Omental fat pad (tissue), 4 donors: ENCODE measurements around the gene KSR1. TPM values are rescaled to one million over a fixed set of nuclear protein-coding genes. Genes with fewer than 3 reads are reported as not detected.
"Not testable (repeated sequence)": the region's sequence is repeated elsewhere in the genome, so short reads cannot be mapped to it uniquely, and the experiment has no call there.

Experiments used
- ATAC-seq: fragments of 150-250 bp; one replicate; pipeline ENCODE4 v1.9.1; 2016; ENCODE audit warnings: mild to moderate bottlenecking, moderate library complexity; ENCODE audit not compliant: low FRiP score
- DNase-seq: peaks from one replicate; pipeline ENCODE4 v3.0.0-alpha.2; 2019; ENCODE audit warnings: low spot score
- total RNA-seq, 4 donors: library from RNA; depleted of rRNA; stranded (reverse); fragments of >200 nt; gene quantifications; one replicate each; pipeline ENCODE4 v1.1.0, GENCODE V29; 2016
- TF ChIP-seq, protein P1 (sequence below), 3 donors: fragments of 450-650 bp; IDR thresholded peaks; one replicate each; pipeline ENCODE4 v1.5.1; 2016 to 2017; ENCODE audit warnings: antibody characterized with exemption in 3 of 3, mild to moderate bottlenecking in 3 of 3, moderate library complexity in 2 of 3

The KSR1 gene
- total RNA-seq, 4 donors from 2014 or later = 25.8 to 42.3 (median 33.9) TPM

DNA sequence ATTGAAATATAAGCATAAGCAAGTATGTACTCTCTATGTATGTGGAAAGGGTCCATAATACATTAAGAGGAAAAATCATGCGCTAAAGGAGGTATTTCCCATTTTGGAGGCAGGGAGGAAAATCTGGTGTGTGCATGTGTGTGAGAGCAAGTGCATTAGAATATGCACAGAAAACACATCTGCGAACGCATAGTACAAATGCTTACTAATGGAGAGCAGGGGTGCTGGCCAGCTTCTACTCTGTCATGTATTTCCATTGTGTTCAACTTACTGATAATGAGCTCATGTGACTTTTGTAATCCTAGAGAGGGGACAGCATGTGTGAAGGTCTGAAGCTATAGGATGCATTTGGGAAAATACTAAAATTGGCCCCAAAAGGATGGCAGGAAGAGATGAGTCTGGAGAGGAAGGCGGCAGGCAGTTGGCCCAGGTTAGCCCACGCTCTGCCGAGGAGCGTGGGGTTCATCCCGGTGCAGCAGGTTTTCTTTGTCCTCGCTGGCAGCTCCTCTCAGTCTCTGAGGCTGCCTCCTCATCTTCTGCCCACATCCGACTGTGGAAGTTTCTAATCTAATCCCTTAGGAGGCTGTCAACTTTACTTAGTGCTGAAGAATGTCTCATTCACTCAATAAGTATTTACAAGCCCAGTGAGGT lies 17.8 kb upstream of the KSR1 start:
- TF ChIP-seq, protein P1, sequence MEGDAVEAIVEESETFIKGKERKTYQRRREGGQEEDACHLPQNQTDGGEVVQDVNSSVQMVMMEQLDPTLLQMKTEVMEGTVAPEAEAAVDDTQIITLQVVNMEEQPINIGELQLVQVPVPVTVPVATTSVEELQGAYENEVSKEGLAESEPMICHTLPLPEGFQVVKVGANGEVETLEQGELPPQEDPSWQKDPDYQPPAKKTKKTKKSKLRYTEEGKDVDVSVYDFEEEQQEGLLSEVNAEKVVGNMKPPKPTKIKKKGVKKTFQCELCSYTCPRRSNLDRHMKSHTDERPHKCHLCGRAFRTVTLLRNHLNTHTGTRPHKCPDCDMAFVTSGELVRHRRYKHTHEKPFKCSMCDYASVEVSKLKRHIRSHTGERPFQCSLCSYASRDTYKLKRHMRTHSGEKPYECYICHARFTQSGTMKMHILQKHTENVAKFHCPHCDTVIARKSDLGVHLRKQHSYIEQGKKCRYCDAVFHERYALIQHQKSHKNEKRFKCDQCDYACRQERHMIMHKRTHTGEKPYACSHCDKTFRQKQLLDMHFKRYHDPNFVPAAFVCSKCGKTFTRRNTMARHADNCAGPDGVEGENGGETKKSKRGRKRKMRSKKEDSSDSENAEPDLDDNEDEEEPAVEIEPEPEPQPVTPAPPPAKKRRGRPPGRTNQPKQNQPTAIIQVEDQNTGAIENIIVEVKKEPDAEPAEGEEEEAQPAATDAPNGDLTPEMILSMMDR (IDR thresholded peaks at IDR 0.05) = no peak
- DNase-seq = no peak
- ATAC-seq = no peak

DNA sequence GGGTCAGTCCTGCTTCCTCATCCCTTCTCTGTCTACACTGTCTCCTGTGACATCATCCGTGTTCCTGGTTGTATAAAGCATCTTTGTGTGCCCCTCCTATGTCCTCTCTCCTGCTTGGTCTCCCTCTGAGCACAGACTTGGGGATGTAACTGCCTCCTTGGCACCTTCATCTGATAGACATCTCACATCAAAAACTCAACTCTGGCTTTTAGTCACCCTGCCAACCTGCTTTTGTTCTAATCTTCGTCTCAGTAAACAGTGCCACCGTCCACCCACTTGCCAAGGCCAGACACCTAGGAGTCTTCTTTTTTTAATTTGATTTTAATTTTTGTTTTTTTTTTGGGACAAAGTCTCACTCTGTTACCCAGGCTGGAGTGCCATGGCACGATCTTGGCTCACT lies 16.9 kb upstream of the KSR1 start:
- ATAC-seq (no peak), DNase-seq (no peak)
- TF ChIP-seq, protein P1 (IDR thresholded peaks at IDR 0.05) = no peak

DNA sequence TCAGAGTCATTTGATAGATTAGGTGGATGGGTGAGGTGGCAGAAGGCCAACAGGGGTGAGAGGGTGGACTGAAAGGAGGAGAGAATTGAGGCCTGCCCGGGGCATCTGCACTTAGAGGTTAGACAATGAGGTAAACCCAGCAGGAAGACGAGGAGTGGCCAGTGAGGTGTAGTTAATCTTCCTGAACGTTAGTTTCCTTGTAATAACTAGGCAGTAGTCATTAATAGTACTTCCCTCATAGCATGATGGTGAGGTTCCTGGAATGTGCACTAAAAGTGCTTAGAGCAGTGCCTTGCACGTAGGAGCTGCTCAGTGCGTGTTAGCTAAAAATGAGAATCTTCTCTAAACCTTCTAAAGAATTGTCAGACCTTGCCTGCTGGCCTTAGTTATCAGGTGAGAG lies 13.5 kb upstream of the KSR1 start:
- ATAC-seq (no peak), DNase-seq (no peak)
- TF ChIP-seq, protein P1 (IDR thresholded peaks at IDR 0.05) = no peak

DNA sequence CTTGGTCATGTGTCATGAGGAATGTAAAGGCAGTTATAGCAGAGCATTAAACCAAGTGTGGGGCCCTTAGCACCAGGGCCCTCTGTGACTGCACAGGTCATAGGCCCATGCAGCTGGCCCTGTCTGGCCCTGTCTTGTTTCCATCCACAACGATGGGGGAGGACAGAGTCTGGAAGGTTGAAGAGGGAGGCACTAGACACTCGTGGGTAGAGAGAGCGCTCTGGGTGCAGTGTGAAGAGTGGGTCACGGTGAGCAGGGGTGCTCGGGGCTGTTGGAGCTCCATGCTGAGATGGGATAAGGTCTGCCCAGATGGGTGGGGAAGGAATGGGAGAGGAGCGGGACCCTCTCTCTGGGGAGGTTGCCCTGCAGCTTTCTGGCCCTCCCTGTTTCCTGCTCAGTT lies 12.8 kb upstream of the KSR1 start:
- no peak for ATAC-seq
- DNase-seq = no peak

DNA sequence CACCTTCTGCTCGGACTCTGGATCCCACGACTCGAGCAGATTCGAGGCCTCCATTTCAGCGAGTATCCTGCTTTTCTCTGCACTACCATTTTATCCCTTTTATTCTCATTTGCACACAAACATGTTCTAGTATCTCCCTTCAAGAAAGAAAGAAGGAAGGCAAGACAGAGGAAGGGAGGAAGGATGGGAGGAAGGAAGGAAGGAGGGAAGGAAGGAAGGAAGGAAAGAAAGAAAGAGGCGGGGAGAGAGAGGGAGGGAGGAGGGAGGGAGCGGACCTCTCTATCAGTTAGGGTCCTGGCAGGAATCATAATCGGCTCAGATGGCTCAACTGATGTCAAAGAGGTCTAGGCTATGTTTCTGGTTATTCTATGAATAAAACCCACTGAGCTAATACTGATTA lies 10.3 kb upstream of the KSR1 start:
- ATAC-seq = no peak
- TF ChIP-seq, protein P1 (IDR thresholded peaks at IDR 0.05) = no peak
- no peak for DNase-seq

More for the DNA sequence above, 12.8 kb upstream of the KSR1 start:
- TF ChIP-seq, protein P1 (IDR thresholded peaks at IDR 0.05) = no peak

DNA sequence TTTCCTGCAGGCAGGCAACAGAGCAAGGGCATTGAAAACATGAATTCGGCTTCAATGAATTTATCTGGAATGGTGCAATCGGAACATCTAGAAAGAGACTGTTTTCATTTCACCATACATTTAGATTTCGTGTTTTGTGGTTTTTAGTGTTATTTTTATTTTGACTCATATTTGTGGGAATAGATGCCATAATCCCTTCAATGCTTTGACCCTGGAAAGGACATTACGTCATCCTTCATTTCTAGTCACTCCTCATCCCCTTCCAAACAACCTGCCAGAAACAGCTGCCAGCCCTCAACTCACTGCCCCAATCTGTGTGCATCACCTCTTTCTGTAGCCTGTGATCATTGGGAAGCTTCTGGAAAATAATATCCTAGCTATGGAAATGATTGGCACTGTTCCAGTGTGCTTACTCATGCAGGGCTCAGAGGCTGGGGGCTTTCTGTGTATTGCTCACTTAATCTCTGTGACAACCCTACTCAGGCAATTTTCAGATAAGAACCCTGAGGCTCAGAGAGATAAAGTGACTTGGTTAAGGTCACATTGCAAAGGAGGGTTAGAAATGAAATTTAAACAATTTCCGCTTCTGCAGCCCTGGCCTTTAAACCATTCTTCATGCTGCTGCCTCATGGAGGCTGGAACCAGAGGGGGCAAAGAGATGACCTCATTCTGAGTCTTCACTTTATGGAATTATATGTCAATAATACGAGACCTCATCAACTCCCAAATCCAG lies 9.5 kb upstream of the KSR1 start:
- DNase-seq = no peak
- ATAC-seq = no peak

DNA sequence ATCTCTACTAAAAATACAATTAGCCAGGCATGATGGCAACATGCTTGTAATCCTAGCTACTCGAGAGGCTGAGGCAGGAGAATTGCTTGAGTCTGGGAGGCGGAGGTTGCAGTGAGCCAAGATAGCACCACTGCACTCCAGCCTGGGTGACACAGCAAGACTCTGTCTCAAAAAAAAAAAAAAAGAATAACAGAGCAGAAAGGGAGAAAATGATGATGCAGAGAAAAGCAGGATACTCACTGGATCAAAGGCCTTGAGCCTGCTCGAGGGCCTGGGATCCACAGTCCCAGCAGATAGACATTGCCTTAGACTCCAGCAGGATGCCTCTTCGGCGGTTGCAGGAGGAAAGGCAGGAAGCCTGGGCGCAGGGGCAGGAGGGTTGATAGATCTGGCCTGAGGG lies 7.7 kb upstream of the KSR1 start:
- not testable (repeated sequence) for ATAC-seq, DNase-seq

More for the DNA sequence above, 9.5 kb upstream of the KSR1 start:
- TF ChIP-seq, protein P1 (IDR thresholded peaks at IDR 0.05) = no peak
